Measurements from ENCODE around the gene KLF3. TPM values are rescaled to one million over a fixed set of nuclear protein-coding genes. Genes with fewer than 3 reads are reported as not detected.
"Not testable (repeated sequence)": the region's sequence is repeated elsewhere in the genome, so short reads cannot be mapped to it uniquely, and the experiment has no call there.

Gene KLF3
- total and polyA plus RNA-seq, 4 donors: 14.7 to 53.6 (median 39.2) TPM

DNA sequence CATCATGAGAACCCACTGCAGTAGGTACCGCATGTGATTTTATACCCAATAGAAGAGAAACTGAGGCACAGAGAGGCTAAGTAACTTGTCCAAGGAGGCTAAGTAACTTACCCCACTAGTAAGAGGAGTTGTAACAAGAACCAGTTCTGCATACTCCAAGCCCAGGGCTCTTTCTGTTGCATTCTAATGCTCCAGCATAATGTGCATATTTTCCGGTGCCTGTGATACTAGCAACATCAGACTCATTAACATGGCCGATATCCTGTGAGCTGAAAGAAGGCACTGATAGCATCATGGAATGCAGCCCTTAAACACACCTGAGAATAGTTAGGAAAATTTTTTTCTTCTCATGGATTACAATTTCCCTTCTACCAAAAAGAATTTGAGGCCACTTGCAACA lies 39.7 kb upstream of the KLF3 start:
- H3K27ac ChIP-seq (ENCODE audit: low read depth in 1 of 2, low read length in 1 of 2): no peak overlapping the region
- H3K36me3 ChIP-seq (ENCODE audit: control insufficient read depth in 4 of 4, insufficient read depth in 4 of 4, low read length in 4 of 4): no peaks in the 10 kb centered on the region
- H3K27me3 ChIP-seq (ENCODE audit: control insufficient read depth in 3 of 3, insufficient read depth in 3 of 3, low read length in 2 of 3): no peaks in the 10 kb centered on the region
- no peak overlapping the region for H3K4me3 ChIP-seq
- H3K9me3 ChIP-seq (ENCODE audit: control insufficient read depth in 4 of 4, insufficient read depth in 3 of 4, low read length in 3 of 4): no peaks in the 10 kb centered on the region
- WGBS, 2 donors: 96 to 98% methylated on average over 3 of the region's 3 CpGs
- no peak for TF ChIP-seq CTCF (IDR thresholded peaks at IDR 0.05; ENCODE audit: control extremely low read depth, extremely low read depth)
- peaks cover 0 to 13% (median 4%) of the 10 kb centered on the region in 5 donors for H3K4me1 ChIP-seq (ENCODE audit: control insufficient read depth in 5 of 5, insufficient read depth in 5 of 5, low read length in 5 of 5)
- H3K9ac ChIP-seq (ENCODE audit: insufficient read depth in 1 of 2, low read length in 2 of 2): no peak overlapping the region
- DNase-seq (no peak), ATAC-seq (ENCODE audit: insufficient read depth, low FRiP score) (no peak)

GRCh38 chr4:38625508-38625907 lies 38.5 kb upstream of the KLF3 start:
- TF ChIP-seq CTCF (IDR thresholded peaks at IDR 0.05; ENCODE audit: control extremely low read depth, extremely low read depth): no peak
- H3K4me1 ChIP-seq (ENCODE audit: control insufficient read depth in 5 of 5, insufficient read depth in 5 of 5, low read length in 5 of 5): peaks cover 0 to 13% (median 3%) of the 10 kb centered on the region in 5 donors
- no peak overlapping the region for H3K4me3 ChIP-seq
- ATAC-seq (ENCODE audit: insufficient read depth, low FRiP score) (no peak), DNase-seq (no peak)
- H3K36me3 ChIP-seq (ENCODE audit: control insufficient read depth in 4 of 4, insufficient read depth in 4 of 4, low read length in 4 of 4): no peaks in the 10 kb centered on the region
- no peaks in the 10 kb centered on the region for H3K9me3 ChIP-seq (ENCODE audit: control insufficient read depth in 4 of 4, insufficient read depth in 3 of 4, low read length in 3 of 4)
- no peaks in the 10 kb centered on the region for H3K27me3 ChIP-seq (ENCODE audit: control insufficient read depth in 3 of 3, insufficient read depth in 3 of 3, low read length in 2 of 3)
- peak overlapping the region in 1 of 2 donors; percentile 19 for H3K9ac ChIP-seq (ENCODE audit: insufficient read depth in 1 of 2, low read length in 2 of 2)
- H3K27ac ChIP-seq (ENCODE audit: low read depth in 1 of 2, low read length in 1 of 2): no peak overlapping the region
- WGBS, 2 donors: 79 to 82% methylated on average over 3 of the region's 3 CpGs

- ATAC-seq (ENCODE audit: insufficient read depth, low FRiP score); H3K4me1 ChIP-seq (ENCODE audit: control insufficient read depth in 5 of 5, insufficient read depth in 5 of 5, low read length in 5 of 5); DNase-seq; H3K9ac ChIP-seq (ENCODE audit: insufficient read depth in 1 of 2, low read length in 2 of 2); H3K36me3 ChIP-seq (ENCODE audit: control insufficient read depth in 4 of 4, insufficient read depth in 4 of 4, low read length in 4 of 4); H3K27ac ChIP-seq (ENCODE audit: low read depth in 1 of 2, low read length in 1 of 2); H3K9me3 ChIP-seq (ENCODE audit: control insufficient read depth in 4 of 4, insufficient read depth in 3 of 4, low read length in 3 of 4); H3K27me3 ChIP-seq (ENCODE audit: control insufficient read depth in 3 of 3, insufficient read depth in 3 of 3, low read length in 2 of 3); H3K4me3 ChIP-seq: not testable (repeated sequence)
- 94 to 97% methylated on average over 32 of the region's 32 CpGs for WGBS, 2 donors
Measured at GRCh38 chr4:38626901-38627444, 37.0 kb upstream of the KLF3 start.

- no peak overlapping the region for H3K27ac ChIP-seq (ENCODE audit: low read depth in 1 of 2, low read length in 1 of 2)
- ATAC-seq (ENCODE audit: insufficient read depth, low FRiP score) (no peak), DNase-seq (no peak)
- no peaks in the 10 kb centered on the region for H3K9me3 ChIP-seq (ENCODE audit: control insufficient read depth in 4 of 4, insufficient read depth in 3 of 4, low read length in 3 of 4)
- peaks cover 0 to 5% (median 0%) of the 10 kb centered on the region in 5 donors for H3K4me1 ChIP-seq (ENCODE audit: control insufficient read depth in 5 of 5, insufficient read depth in 5 of 5, low read length in 5 of 5)
- H3K4me3 ChIP-seq: no peak overlapping the region
- H3K27me3 ChIP-seq (ENCODE audit: control insufficient read depth in 3 of 3, insufficient read depth in 3 of 3, low read length in 2 of 3): no peaks in the 10 kb centered on the region
- TF ChIP-seq CTCF (IDR thresholded peaks at IDR 0.05; ENCODE audit: control extremely low read depth, extremely low read depth): no peak
- H3K36me3 ChIP-seq (ENCODE audit: control insufficient read depth in 4 of 4, insufficient read depth in 4 of 4, low read length in 4 of 4): no peaks in the 10 kb centered on the region
- H3K9ac ChIP-seq (ENCODE audit: insufficient read depth in 1 of 2, low read length in 2 of 2): no peak overlapping the region
Measured at GRCh38 chr4:38630519-38630918, 33.5 kb upstream of the KLF3 start.

Measured in lung (tissue), 12 donors.